ENCODE data around the gene ITPR2.

Gene ITPR2

DNA sequence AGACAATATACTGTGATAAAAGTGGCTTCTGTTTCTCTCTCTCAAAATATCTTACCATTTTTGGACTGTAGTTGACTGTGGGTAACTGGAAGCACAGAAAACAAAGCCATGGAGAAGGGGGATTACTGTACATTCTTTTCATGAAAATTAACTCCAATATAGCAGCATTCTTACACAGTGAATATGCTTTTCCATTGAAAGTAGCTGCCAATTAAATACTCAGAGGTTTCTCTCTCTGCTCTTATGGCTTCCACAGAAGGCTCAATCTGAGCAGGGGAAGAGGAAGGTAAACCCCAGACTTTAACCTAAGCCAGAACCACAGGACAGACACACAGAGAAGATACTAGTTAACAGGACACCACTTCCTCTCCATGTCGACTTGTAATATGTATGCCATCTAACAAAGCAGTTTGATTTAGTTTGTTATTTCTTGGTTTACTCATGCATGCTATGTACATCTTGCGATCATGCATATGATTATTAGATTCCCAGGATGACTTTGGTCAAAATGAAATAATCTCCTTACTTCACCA lies 487.5 kb downstream of the ITPR2 start:
- no peak overlapping the region for H3K4me3 ChIP-seq (ENCODE audit: low read length)
- H3K9me3 ChIP-seq (ENCODE audit: control insufficient read depth, low read length): no peaks in the 10 kb centered on the region
- no peaks in the 10 kb centered on the region for H3K4me1 ChIP-seq (ENCODE audit: control insufficient read depth, insufficient read depth, low read length)
- no peaks in the 10 kb centered on the region for H3K27me3 ChIP-seq (ENCODE audit: control insufficient read depth, insufficient read depth, low read length)
- no peaks in the 10 kb centered on the region for H3K36me3 ChIP-seq (ENCODE audit: control insufficient read depth, insufficient read depth, low read length)
- no peak overlapping the region for H3K9ac ChIP-seq (ENCODE audit: low read length)

DNA sequence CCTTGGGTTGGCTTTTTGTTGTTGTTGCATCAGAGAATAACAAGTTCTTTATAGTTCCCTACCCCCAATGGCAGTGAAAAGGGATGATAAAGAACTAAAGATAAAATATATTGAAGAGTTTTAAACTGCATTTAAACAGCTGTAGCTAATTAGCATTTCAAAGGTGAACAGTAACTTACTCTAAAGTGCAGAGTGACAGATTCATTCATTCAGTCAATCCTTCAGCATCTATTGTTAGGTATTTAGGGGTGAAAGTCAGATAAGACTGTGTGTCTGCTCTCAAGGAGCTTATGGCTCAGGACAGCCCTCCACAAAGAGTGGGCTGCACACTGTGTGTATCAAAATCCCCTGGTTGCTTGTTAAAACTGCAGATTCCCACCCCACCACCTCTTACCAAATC lies 491.5 kb downstream of the ITPR2 start:
- Histone ChIP-seq H3K36me3 (ENCODE audit: control insufficient read depth, insufficient read depth, low read length) (no peaks in the 10 kb centered on the region), H3K9ac (ENCODE audit: low read length) (no peak overlapping the region), H3K9me3 (ENCODE audit: control insufficient read depth, low read length) (no peaks in the 10 kb centered on the region), H3K4me3 (ENCODE audit: low read length) (no peak overlapping the region), H3K4me1 (ENCODE audit: control insufficient read depth, insufficient read depth, low read length) (no peaks in the 10 kb centered on the region), H3K27me3 (ENCODE audit: control insufficient read depth, insufficient read depth, low read length) (no peaks in the 10 kb centered on the region)

DNA sequence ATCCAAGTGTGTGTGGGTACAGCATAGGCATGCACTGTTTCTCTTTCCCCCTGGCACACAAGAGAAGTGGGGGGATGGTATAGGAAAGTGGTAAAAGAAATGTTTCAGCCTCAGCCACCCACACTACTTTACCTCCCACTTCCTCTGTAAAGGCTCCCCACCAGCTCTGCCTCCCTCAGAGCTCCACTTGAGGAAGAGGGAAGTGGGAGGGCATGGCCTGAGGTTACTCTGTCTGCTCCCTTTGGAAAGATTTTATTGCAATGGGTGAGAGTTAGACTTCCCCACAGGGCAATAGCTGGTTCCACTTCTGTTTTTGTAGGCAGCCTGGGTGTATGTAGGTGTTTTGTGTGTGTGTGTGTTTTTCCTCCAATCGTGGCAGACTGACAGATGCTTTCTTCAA lies 492.3 kb downstream of the ITPR2 start:
- Histone ChIP-seq H3K9me3 (ENCODE audit: control insufficient read depth, low read length) (no peaks in the 10 kb centered on the region), H3K4me1 (ENCODE audit: control insufficient read depth, insufficient read depth, low read length) (no peaks in the 10 kb centered on the region), H3K4me3 (ENCODE audit: low read length) (no peak overlapping the region), H3K36me3 (ENCODE audit: control insufficient read depth, insufficient read depth, low read length) (no peaks in the 10 kb centered on the region), H3K27me3 (ENCODE audit: control insufficient read depth, insufficient read depth, low read length) (no peaks in the 10 kb centered on the region), H3K9ac (ENCODE audit: low read length) (no peak overlapping the region)

DNA sequence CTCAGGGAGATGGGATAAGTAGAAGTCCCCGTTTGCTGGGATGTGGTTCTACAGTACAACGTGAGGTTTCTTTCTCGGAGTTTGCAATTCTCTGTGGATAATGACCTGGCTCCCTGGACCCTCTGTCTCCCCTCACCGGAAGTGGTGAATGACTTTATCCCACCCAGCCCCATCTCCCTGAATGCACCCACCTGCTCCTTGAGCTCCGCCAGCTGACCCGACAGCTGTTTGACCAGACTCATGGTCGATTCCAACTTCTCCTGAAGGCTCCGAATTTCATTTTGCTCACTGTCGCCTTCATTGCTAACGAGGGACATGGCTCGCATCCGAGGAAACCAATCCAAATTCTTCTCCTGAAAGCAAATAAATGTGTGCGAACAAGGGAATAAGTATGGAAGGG lies 493.0 kb downstream of the ITPR2 start:
- no peaks in the 10 kb centered on the region for H3K27me3 ChIP-seq (ENCODE audit: control insufficient read depth, insufficient read depth, low read length)
- no peaks in the 10 kb centered on the region for H3K4me1 ChIP-seq (ENCODE audit: control insufficient read depth, insufficient read depth, low read length)
- H3K9ac ChIP-seq (ENCODE audit: low read length): no peak overlapping the region
- H3K36me3 ChIP-seq (ENCODE audit: control insufficient read depth, insufficient read depth, low read length): no peaks in the 10 kb centered on the region
- H3K9me3 ChIP-seq (ENCODE audit: control insufficient read depth, low read length): no peaks in the 10 kb centered on the region
- H3K4me3 ChIP-seq (ENCODE audit: low read length): no peak overlapping the region

DNA sequence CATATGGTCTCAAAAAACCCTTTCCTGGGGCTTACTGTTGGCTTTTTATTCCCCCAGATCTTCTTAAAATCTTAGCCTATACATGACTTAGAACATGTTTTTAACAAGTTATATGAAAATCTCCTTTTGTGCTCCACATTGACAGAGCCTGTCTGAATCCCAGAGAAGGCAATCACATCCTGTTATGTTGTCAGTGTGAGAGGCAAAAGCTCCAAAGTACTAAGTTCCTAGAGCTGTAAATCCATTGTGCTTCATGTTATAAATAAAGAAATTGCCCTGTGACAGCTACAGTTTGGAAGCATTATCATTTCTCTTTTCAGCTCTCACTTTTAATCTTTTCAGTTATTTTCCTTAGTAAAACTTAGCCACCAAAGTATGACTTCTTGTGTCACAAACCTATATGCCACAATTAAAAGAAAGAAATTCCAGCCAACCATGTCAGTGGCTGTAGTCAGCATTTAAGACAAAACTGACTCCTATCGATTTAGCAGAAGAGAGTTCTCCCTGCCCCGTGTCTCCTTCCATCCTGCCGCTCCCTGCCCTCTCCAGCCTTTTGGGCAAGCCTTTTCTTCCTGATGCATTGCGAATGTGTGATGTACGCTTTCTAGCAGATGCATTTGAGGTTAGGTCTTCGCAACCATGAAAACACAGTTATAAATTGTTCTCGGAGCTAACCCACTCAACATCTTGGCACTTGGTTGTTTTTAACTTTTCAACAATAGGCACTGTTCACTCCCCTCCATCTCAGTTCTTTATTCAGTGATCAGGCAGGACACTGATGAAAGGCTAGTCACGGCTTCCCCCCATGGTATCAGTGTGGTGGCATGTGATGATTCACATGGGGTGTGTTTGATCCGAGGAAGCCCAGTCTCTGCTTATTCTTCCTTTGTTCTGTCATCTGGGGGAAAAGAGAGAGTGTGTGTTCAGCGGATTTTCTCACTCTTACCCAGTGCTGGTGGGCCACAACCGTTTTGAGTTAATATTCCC lies 494.1 kb downstream of the ITPR2 start:
- Histone ChIP-seq H3K4me3 (ENCODE audit: low read length) (no peak overlapping the region), H3K9ac (ENCODE audit: low read length) (no peak overlapping the region), H3K9me3 (ENCODE audit: control insufficient read depth, low read length) (no peaks in the 10 kb centered on the region), H3K4me1 (ENCODE audit: control insufficient read depth, insufficient read depth, low read length) (no peaks in the 10 kb centered on the region), H3K36me3 (ENCODE audit: control insufficient read depth, insufficient read depth, low read length) (no peaks in the 10 kb centered on the region), H3K27me3 (ENCODE audit: control insufficient read depth, insufficient read depth, low read length) (no peaks in the 10 kb centered on the region)

DNA sequence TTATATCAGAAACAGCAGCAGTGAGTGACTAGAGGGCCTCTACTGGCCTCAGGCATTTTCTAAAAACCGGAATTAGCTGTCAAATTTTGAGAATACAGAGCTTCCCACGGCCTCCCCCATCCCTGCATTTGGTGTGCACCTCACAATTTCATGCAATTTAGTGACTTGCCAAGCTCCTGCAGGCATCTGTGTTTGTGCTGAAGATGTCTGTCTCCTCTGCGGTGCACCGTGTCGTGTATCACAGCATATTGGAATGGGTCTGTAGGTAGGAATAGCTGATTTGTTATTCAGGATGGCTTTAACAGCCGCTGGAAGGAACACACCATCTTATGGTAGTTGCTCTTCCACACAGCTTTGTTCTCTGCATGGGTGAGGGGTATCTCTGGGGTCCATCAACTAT lies 497.3 kb downstream of the ITPR2 start:
- no peaks in the 10 kb centered on the region for H3K27me3 ChIP-seq (ENCODE audit: control insufficient read depth, insufficient read depth, low read length)
- no peak overlapping the region for H3K4me3 ChIP-seq (ENCODE audit: low read length)
- no peaks in the 10 kb centered on the region for H3K36me3 ChIP-seq (ENCODE audit: control insufficient read depth, insufficient read depth, low read length)
- H3K9ac ChIP-seq (ENCODE audit: low read length): no peak overlapping the region
- H3K9me3 ChIP-seq (ENCODE audit: control insufficient read depth, low read length): no peaks in the 10 kb centered on the region
- H3K4me1 ChIP-seq (ENCODE audit: control insufficient read depth, insufficient read depth, low read length): no peaks in the 10 kb centered on the region

DNA sequence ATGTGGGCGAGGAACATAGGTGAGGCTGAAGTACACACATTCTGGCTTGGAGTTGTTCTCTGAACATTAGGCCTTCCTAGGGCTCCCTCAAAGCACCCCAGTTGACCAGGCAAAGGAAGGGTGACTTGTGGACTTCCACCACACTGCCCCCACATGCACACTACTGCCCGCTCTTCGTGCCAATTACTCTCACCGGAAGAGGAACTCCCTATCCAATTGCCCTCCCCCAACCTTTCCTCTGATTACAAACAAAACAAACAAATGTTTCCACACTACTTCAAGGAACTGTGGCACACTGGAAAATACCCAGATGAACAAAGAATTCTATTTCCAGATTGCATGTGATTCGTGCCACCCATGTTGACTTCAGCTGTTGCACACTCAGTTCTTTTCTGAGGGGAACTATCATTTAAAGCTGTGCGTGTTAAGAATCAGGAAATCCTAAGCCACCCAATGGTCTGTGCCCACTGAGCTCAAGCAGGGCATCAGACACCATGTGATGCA lies 498.3 kb downstream of the ITPR2 start:
- no peak overlapping the region for H3K4me3 ChIP-seq (ENCODE audit: low read length)
- no peaks in the 10 kb centered on the region for H3K9me3 ChIP-seq (ENCODE audit: control insufficient read depth, low read length)
- no peaks in the 10 kb centered on the region for H3K36me3 ChIP-seq (ENCODE audit: control insufficient read depth, insufficient read depth, low read length)
- no peak overlapping the region for H3K9ac ChIP-seq (ENCODE audit: low read length)
- no peaks in the 10 kb centered on the region for H3K4me1 ChIP-seq (ENCODE audit: control insufficient read depth, insufficient read depth, low read length)
- no peaks in the 10 kb centered on the region for H3K27me3 ChIP-seq (ENCODE audit: control insufficient read depth, insufficient read depth, low read length)

DNA sequence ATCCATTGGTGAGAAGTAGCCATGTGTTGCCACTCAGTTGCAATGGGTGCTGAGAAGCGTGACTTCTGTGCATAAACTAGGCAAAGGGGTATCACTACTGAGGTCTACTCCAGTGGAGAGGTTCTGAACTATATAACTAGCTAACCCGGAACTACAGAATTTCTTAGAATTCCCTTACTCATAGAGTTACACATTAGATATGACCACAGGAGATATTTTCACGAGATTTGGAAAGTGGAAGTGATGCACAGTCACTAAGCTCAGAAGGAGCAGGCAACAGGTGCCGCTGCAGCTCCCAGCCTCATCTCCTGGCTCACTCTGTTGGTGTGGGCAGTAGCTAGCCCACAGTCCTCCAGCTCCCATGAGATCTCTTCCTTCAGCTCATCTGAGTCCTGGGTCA lies 501.0 kb downstream of the ITPR2 start:
- H3K9ac ChIP-seq (ENCODE audit: low read length): no peak overlapping the region
- no peaks in the 10 kb centered on the region for H3K27me3 ChIP-seq (ENCODE audit: control insufficient read depth, insufficient read depth, low read length)
- H3K4me1 ChIP-seq (ENCODE audit: control insufficient read depth, insufficient read depth, low read length): no peaks in the 10 kb centered on the region
- H3K36me3 ChIP-seq (ENCODE audit: control insufficient read depth, insufficient read depth, low read length): no peaks in the 10 kb centered on the region
- H3K9me3 ChIP-seq (ENCODE audit: control insufficient read depth, low read length): no peaks in the 10 kb centered on the region
- H3K4me3 ChIP-seq (ENCODE audit: low read length): no peak overlapping the region

DNA sequence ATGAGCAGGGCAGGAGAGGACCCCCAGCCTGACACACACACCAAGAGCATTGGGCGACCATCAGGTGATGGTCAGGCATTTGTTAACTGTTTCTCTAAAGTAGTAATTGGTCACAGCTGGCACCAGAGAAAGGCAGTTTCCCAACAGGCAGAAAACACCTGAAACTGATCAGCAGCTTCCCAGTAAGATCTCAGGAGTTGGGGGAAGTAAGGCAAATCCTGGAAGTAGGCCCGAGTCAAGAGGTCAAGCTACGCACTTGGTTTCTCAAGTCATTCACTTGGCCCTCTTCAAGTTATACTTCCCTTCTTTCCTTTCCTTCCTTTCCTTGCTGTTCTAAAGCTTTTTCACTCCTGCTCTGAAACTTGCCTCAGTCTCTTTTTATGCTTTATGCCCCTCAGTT lies 501.9 kb downstream of the ITPR2 start:
- Histone ChIP-seq H3K4me1 (ENCODE audit: control insufficient read depth, insufficient read depth, low read length) (no peaks in the 10 kb centered on the region), H3K9me3 (ENCODE audit: control insufficient read depth, low read length) (no peaks in the 10 kb centered on the region), H3K27me3 (ENCODE audit: control insufficient read depth, insufficient read depth, low read length) (no peaks in the 10 kb centered on the region), H3K9ac (ENCODE audit: low read length) (no peak overlapping the region), H3K36me3 (ENCODE audit: control insufficient read depth, insufficient read depth, low read length) (no peaks in the 10 kb centered on the region), H3K4me3 (ENCODE audit: low read length) (no peak overlapping the region)

DNA sequence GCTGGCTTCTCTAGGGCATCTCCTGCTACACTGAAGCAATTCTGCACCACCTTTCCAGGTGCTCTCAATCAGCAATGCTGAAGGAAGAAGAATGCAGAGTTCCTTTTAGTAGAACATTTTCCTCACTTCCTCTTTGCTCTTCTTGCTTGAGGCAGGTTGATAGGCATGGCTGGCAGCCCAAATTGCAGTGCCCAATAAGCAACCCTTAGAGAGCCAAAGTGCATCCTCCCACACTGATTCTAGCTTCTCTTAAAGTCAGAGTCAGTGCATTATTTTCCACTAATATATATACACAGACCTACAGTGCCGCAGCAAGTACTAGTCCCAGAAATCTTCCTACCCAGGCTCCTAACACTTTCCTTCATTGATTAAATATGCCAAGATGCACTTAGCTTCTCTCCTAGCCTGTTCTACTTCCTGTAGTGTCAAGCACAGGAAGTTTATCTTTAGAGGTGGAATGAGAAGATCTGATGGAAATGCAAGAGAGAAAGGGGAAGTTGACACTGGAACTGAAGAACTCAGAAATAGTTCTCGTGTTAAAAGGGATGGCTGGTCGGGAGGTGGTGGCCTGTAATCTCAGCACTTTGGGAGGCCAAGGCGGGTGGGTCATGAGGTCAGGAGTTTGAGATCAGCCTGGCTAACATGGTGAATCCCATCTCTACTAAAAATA lies 504.9 kb downstream of the ITPR2 start:
- Histone ChIP-seq H3K4me3 (ENCODE audit: low read length) (no peak overlapping the region), H3K9me3 (ENCODE audit: control insufficient read depth, low read length) (no peaks in the 10 kb centered on the region), H3K4me1 (ENCODE audit: control insufficient read depth, insufficient read depth, low read length) (no peaks in the 10 kb centered on the region), H3K9ac (ENCODE audit: low read length) (no peak overlapping the region), H3K36me3 (ENCODE audit: control insufficient read depth, insufficient read depth, low read length) (no peaks in the 10 kb centered on the region), H3K27me3 (ENCODE audit: control insufficient read depth, insufficient read depth, low read length) (no peaks in the 10 kb centered on the region)

DNA sequence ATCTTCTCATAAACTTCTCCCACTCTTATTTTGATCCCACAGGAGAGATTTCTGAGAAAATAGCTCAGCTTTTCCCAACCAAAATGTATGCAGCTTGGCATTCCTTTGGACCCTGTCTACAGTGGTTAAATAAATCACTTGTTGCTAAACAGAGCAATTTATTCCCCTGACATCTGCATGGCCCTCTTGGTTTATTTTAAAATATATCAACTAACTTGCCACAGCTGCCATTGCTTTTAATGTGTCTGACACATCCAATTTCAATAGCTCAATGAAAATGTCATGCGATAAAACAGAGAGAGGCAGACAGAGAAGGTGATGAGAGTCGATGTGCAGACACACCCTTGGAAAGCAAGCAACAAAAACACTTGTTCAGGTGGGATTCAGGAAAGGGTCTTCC lies 509.3 kb downstream of the ITPR2 start:
- Histone ChIP-seq H3K9ac (ENCODE audit: low read length) (no peak overlapping the region), H3K36me3 (ENCODE audit: control insufficient read depth, insufficient read depth, low read length) (no peaks in the 10 kb centered on the region), H3K4me1 (ENCODE audit: control insufficient read depth, insufficient read depth, low read length) (no peaks in the 10 kb centered on the region), H3K9me3 (ENCODE audit: control insufficient read depth, low read length) (no peaks in the 10 kb centered on the region), H3K4me3 (ENCODE audit: low read length) (no peak overlapping the region), H3K27me3 (ENCODE audit: control insufficient read depth, insufficient read depth, low read length) (no peaks in the 10 kb centered on the region)

DNA sequence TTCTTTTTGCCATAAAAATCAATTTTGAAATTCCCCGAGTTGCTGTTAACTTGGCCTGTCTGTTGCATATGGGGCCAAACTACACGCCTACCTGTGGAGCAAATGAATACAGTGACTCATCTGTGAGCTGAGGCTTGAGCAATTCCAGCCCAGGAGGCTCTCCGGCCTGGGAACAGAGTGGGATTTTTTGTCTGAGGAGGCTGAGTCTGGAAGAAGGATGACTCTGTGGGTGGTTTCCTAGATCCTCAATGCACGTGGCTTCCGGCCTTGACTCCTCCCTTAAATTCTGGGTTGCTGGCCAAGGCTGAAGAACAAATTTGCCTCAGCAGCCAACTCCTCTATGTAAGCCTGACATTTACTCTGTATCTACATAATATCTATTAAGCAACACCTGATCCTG lies 513.5 kb downstream of the ITPR2 start:
- Histone ChIP-seq H3K36me3 (ENCODE audit: control insufficient read depth, insufficient read depth, low read length) (no peaks in the 10 kb centered on the region), H3K9ac (ENCODE audit: low read length) (no peak overlapping the region), H3K9me3 (ENCODE audit: control insufficient read depth, low read length) (no peaks in the 10 kb centered on the region), H3K4me3 (ENCODE audit: low read length) (no peak overlapping the region), H3K27me3 (ENCODE audit: control insufficient read depth, insufficient read depth, low read length) (no peaks in the 10 kb centered on the region), H3K4me1 (ENCODE audit: control insufficient read depth, insufficient read depth, low read length) (no peaks in the 10 kb centered on the region)

Measured in mucosa of stomach (tissue), 1 donor.